ENCODE data around the gene KLHDC7B. TPM values are rescaled to one million over a fixed set of nuclear protein-coding genes. Genes with fewer than 3 reads are reported as not detected.
A peak's percentile ranks its signal among the peaks of the same experiment; 100 is the strongest.

The KLHDC7B gene
- polyA plus RNA-seq, 1 experiment = 0.04 TPM

GRCh38 chr22:50507991-50508884 is 37.5 kb upstream of the KLHDC7B start, which contains the start of gene NCAPH2:
NCAPH2 (plus strand) TSS chr22:50508224; CDS start chr22:50508338, 114 bp downstream.
- CTCF ChIA-PET = interaction anchor here (0.7 to 4.2 kb wide), 5 partner anchors 10 to 112 kb away, joined by 4 to 28 read pairs (median 5); partner anchors contain the start of genes SCO2 and SYCE3
- peak; percentile 90 for DNase-seq (ENCODE audit: low read depth, low spot score)
- no peak for TF ChIP-seq CTCF (IDR thresholded peaks at IDR 0.05; ENCODE audit: low read depth, low read length)
- Histone ChIP-seq H3K27me3 (ENCODE audit: control insufficient read depth, insufficient read depth, low read length) (no peaks in the 10 kb centered on the region), H3K27ac (ENCODE audit: low read depth, low read length) (peak within 1 kb of the TSS; percentile 68), H3K4me3 (ENCODE audit: low read depth, low read length) (peak within 1 kb of the TSS; percentile 99), H3K9me3 (ENCODE audit: control insufficient read depth, insufficient read depth, low read length) (no peaks in the 10 kb centered on the region; the same call in 1 of the 2 replicates)
- POLR2A ChIA-PET = interaction anchor here (0.5 to 1.9 kb wide), 7 partner anchors 10 to 74 kb away, joined by 3 to 29 read pairs (median 3); partner anchors contain the start of genes CHKB and SCO2

- TF ChIP-seq CTCF (IDR thresholded peaks at IDR 0.05; ENCODE audit: low read depth, low read length) = no peak
- CTCF ChIA-PET = interaction anchor here (1.5 to 4.2 kb wide), 3 partner anchors 11 to 54 kb away, joined by 5 to 28 read pairs (median 7); partner anchors contain the start of genes SCO2 and SYCE3
- Histone ChIP-seq H3K27ac (ENCODE audit: low read depth, low read length) (no peak overlapping the region), H3K27me3 (ENCODE audit: control insufficient read depth, insufficient read depth, low read length) (no peaks in the 10 kb centered on the region), H3K4me3 (ENCODE audit: low read depth, low read length) (peak overlapping the region; percentile 84), H3K9me3 (ENCODE audit: control insufficient read depth, insufficient read depth, low read length) (no peaks in the 10 kb centered on the region; the same call in 1 of the 2 replicates)
- POLR2A ChIA-PET = interaction anchor here (1.9 kb wide), 1 partner anchor 17 kb away, joined by 29 read pairs; the partner anchor contains the start of gene SCO2
- no peak for DNase-seq (ENCODE audit: low read depth, low spot score)
Observed at GRCh38 chr22:50508897-50509296, 36.8 kb upstream of the KLHDC7B start.

- Histone ChIP-seq H3K27ac (ENCODE audit: low read depth, low read length) (no peak overlapping the region), H3K27me3 (ENCODE audit: control insufficient read depth, insufficient read depth, low read length) (no peaks in the 10 kb centered on the region), H3K9me3 (ENCODE audit: control insufficient read depth, insufficient read depth, low read length) (no peaks in the 10 kb centered on the region), H3K4me3 (ENCODE audit: low read depth, low read length) (no peak overlapping the region)
- DNase-seq (ENCODE audit: low read depth, low spot score) = no peak
- CTCF ChIA-PET = interaction anchor here (0.6 kb wide), 1 partner anchor 107 kb away, joined by 5 read pairs; no protein-coding TSS in a partner anchor
- no peak for TF ChIP-seq CTCF (IDR thresholded peaks at IDR 0.05; ENCODE audit: low read depth, low read length)
- POLR2A ChIA-PET = interaction anchor here (1.7 kb wide), 1 partner anchor 12 kb away, joined by 6 read pairs; the partner anchor contains the start of gene SCO2
Observed at GRCh38 chr22:50513175-50513574, 32.5 kb upstream of the KLHDC7B start.

- no peaks in the 10 kb centered on the region; the same call in 1 of the 2 replicates for H3K9me3 ChIP-seq (ENCODE audit: control insufficient read depth, insufficient read depth, low read length)
- no peaks in the 10 kb centered on the region for H3K27me3 ChIP-seq (ENCODE audit: control insufficient read depth, insufficient read depth, low read length)
- TF ChIP-seq CTCF (IDR thresholded peaks at IDR 0.05; ENCODE audit: low read depth, low read length) = no peak
- POLR2A ChIA-PET = interaction anchor here (1.3 kb wide), 1 partner anchor 9 kb away, joined by 5 read pairs; the partner anchor contains the start of gene SCO2
- DNase-seq (ENCODE audit: low read depth, low spot score) = no peak
- CTCF ChIA-PET = no interaction called here
- no peak overlapping the region for H3K27ac ChIP-seq (ENCODE audit: low read depth, low read length)
- H3K4me3 ChIP-seq (ENCODE audit: low read depth, low read length) = no peak overlapping the region
Observed at GRCh38 chr22:50516068-50516467, 29.6 kb upstream of the KLHDC7B start.

Data from AG04450 (cell line).